HEK293 (cell line): ENCODE results near the gene TMEM256.
A peak's percentile ranks its signal among the peaks of the same experiment; 100 is the strongest.

Experiments
- EGR2 ChIP-seq: fragments of 450-650 bp; formaldehyde crosslinking; IDR thresholded peaks from 2 replicates; pipeline ENCODE4 v1.5.1; 2016; ENCODE audit warnings: low read depth, missing biosample characterization, missing genetic modification characterization
- GLI4 ChIP-seq: fragments of 450-650 bp; formaldehyde crosslinking; IDR thresholded peaks from 2 replicates; pipeline ENCODE4 v1.5.1; 2016; ENCODE audit warnings: missing biosample characterization, missing genetic modification characterization
- KLF16 ChIP-seq: fragments of 450-650 bp; formaldehyde crosslinking; IDR thresholded peaks from 2 replicates; pipeline ENCODE4 v1.5.1; 2017; ENCODE audit warnings: missing biosample characterization, missing genetic modification characterization
- KLF7 ChIP-seq: fragments of 450-650 bp; formaldehyde crosslinking; IDR thresholded peaks from 2 replicates; pipeline ENCODE4 v1.5.1; 2016; ENCODE audit warnings: missing biosample characterization, missing genetic modification characterization, borderline replicate concordance
- MEIS1 ChIP-seq: sonication (generic); formaldehyde crosslinking; IDR thresholded peaks from 2 replicates; pipeline ENCODE4 v1.8.1; 2022; ENCODE audit warnings: missing genetic modification reagents, mild to moderate bottlenecking, borderline replicate concordance
- OSR2 ChIP-seq: fragments of 450-650 bp; formaldehyde crosslinking; IDR thresholded peaks from 2 replicates; pipeline ENCODE4 v1.5.1; 2016; ENCODE audit warnings: missing biosample characterization, missing genetic modification characterization
- OVOL3 ChIP-seq: fragments of 450-650 bp; formaldehyde crosslinking; IDR thresholded peaks from 2 replicates; pipeline ENCODE4 v1.5.1; 2016; ENCODE audit warnings: missing biosample characterization, missing genetic modification characterization
- PRDM1 ChIP-seq: fragments of 450-650 bp; formaldehyde crosslinking; IDR thresholded peaks from 2 replicates; pipeline ENCODE4; 2016; ENCODE audit warnings: missing biosample characterization, missing genetic modification characterization
- REPIN1 ChIP-seq: fragments of 450-650 bp; formaldehyde crosslinking; IDR thresholded peaks from 2 replicates; pipeline ENCODE4 v1.5.1; 2017; ENCODE audit warnings: missing biosample characterization, missing genetic modification characterization, low read depth
- SP2 ChIP-seq: fragments of 450-650 bp; formaldehyde crosslinking; IDR thresholded peaks from 2 replicates; pipeline ENCODE4 v1.5.1; 2016; ENCODE audit warnings: missing biosample characterization, missing genetic modification characterization
- TRIM28 ChIP-seq: IDR thresholded peaks from 2 replicates; pipeline ENCODE4 v1.6.1; 2011; ENCODE audit warnings: low read length, control low read depth, borderline replicate concordance
- WT1 ChIP-seq: fragments of 450-650 bp; formaldehyde crosslinking; IDR thresholded peaks from 2 replicates; pipeline ENCODE4 v1.5.1; 2016; ENCODE audit warnings: missing biosample characterization, missing genetic modification characterization
- ZBTB21 ChIP-seq: fragments of 450-650 bp; formaldehyde crosslinking; IDR thresholded peaks from 2 replicates; pipeline ENCODE4 v1.5.1; 2017; ENCODE audit warnings: missing biosample characterization, missing genetic modification characterization
- ZNF112 ChIP-seq: fragments of 450-650 bp; formaldehyde crosslinking; IDR thresholded peaks from 2 replicates; pipeline ENCODE4 v1.5.0; 2017; ENCODE audit warnings: missing biosample characterization, missing genetic modification characterization
- ZNF175 ChIP-seq: fragments of 450-650 bp; formaldehyde crosslinking; IDR thresholded peaks from 2 replicates; pipeline ENCODE4 v1.5.1; 2016; ENCODE audit warnings: missing biosample characterization, missing genetic modification characterization
- ZNF23 ChIP-seq: fragments of 450-650 bp; formaldehyde crosslinking; IDR thresholded peaks from 2 replicates; pipeline ENCODE4 v1.5.1; 2016; ENCODE audit warnings: missing biosample characterization, missing genetic modification characterization, borderline replicate concordance
- ZNF335 ChIP-seq: fragments of 450-650 bp; formaldehyde crosslinking; conservative IDR thresholded peaks from 2 replicates; pipeline ENCODE4 v1.5.1; 2016; ENCODE audit warnings: missing biosample characterization, missing genetic modification characterization
- ZNF341 ChIP-seq: fragments of 450-650 bp; formaldehyde crosslinking; IDR thresholded peaks from 2 replicates; pipeline ENCODE4; 2016; ENCODE audit warnings: low read depth, missing biosample characterization, missing genetic modification characterization
- ZNF354C ChIP-seq: fragments of 450-650 bp; formaldehyde crosslinking; IDR thresholded peaks from 2 replicates; pipeline ENCODE4 v1.5.1; 2016; ENCODE audit warnings: missing biosample characterization, missing genetic modification characterization, low read depth, borderline replicate concordance
- ZNF426 ChIP-seq: fragments of 450-650 bp; formaldehyde crosslinking; IDR thresholded peaks from 2 replicates; pipeline ENCODE4 v1.5.1; 2017; ENCODE audit warnings: missing biosample characterization, missing genetic modification characterization, mild to moderate bottlenecking, inconsistent platforms, moderate library complexity
- ZNF510 ChIP-seq: fragments of 450-650 bp; formaldehyde crosslinking; IDR thresholded peaks from 2 replicates; pipeline ENCODE4 v1.5.1; 2018; ENCODE audit warnings: mild to moderate bottlenecking, missing genetic modification characterization, missing biosample characterization; ENCODE audit not compliant: insufficient replicate concordance
- ZNF555 ChIP-seq: fragments of 450-650 bp; formaldehyde crosslinking; conservative IDR thresholded peaks from 2 replicates; pipeline ENCODE4 v1.5.1; 2017; ENCODE audit warnings: missing biosample characterization, mild to moderate bottlenecking, missing genetic modification characterization, inconsistent platforms
- ZNF629 ChIP-seq: fragments of 450-650 bp; formaldehyde crosslinking; IDR thresholded peaks from 2 replicates; pipeline ENCODE4 v1.5.1; 2017; ENCODE audit warnings: missing biosample characterization, missing genetic modification characterization
- ZNF747 ChIP-seq: fragments of 450-650 bp; formaldehyde crosslinking; IDR thresholded peaks from 2 replicates; pipeline ENCODE4 v1.5.1; 2016; ENCODE audit warnings: missing biosample characterization, missing genetic modification characterization
- ZNF777 ChIP-seq: fragments of 450-650 bp; formaldehyde crosslinking; IDR thresholded peaks from 2 replicates; pipeline ENCODE4 v1.5.1; 2017; ENCODE audit warnings: missing biosample characterization, missing genetic modification characterization, borderline replicate concordance
- ZNF830 ChIP-seq: fragments of 450-650 bp; IDR thresholded peaks from 2 replicates; pipeline ENCODE4 v1.5.0; 2018; ENCODE audit warnings: missing biosample characterization, missing genetic modification characterization, low read depth, mild to moderate bottlenecking, moderate library complexity
- ZSCAN30 ChIP-seq: fragments of 450-650 bp; IDR thresholded peaks from 2 replicates; pipeline ENCODE4 v1.5.1; 2018; ENCODE audit warnings: missing biosample characterization, mild to moderate bottlenecking, missing genetic modification characterization, moderate library complexity
- TF ChIP-seq, protein P1 (sequence below): fragments of 450-650 bp; formaldehyde crosslinking; IDR thresholded peaks from 2 replicates; pipeline ENCODE4 v1.5.1; 2016; ENCODE audit warnings: missing biosample characterization, missing genetic modification characterization, low read depth
- TF ChIP-seq, protein P2 (sequence below): fragments of 450-650 bp; formaldehyde crosslinking; IDR thresholded peaks from 2 replicates; pipeline ENCODE4 v1.5.1; 2016; ENCODE audit warnings: missing biosample characterization, missing genetic modification characterization
- TF ChIP-seq, protein P3 (sequence below): fragments of 450-650 bp; formaldehyde crosslinking; IDR thresholded peaks from 2 replicates; pipeline ENCODE4 v1.5.1; 2016; ENCODE audit warnings: missing biosample characterization, missing genetic modification characterization
- TF ChIP-seq, protein P4 (sequence below): fragments of 450-650 bp; formaldehyde crosslinking; IDR thresholded peaks from 2 replicates; pipeline ENCODE4 v1.5.1; 2016; ENCODE audit warnings: missing biosample characterization, missing genetic modification characterization, low read depth

Gene TMEM256

DNA sequence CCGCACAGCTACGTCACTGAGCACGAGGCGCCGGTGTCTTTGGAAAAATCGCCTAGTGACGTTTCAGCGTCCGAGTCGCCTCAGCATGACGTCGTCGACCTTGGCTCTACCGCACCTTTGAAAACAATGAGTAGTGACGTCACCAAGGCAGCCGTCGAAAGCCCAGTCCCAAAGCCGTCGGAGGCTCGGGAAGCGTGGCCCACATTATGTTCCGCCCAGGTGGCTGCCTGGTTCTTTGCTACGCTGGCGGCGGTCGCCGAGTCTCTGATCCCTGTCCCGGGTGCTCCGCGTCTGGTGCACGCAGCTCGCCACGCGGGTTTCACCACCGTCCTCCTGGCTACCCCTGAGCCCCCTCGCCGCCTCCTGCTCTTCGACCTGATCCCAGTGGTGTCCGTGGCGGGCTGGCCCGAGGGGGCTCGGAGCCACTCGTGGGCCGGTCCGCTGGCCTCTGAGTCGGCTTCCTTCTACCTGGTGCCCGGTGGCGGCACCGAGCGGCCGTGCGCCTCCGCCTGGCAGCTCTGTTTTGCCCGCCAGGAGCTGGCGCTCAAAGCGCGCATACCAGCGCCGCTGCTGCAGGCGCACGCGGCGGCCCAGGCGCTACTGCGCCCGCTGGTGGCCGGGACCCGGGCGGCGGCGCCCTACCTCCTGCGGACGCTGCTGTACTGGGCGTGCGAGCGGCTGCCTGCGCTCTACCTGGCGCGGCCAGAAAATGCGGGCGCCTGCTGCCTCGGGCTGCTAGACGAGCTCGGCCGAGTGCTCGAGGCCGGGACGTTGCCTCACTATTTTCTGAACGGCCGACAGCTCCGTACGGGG is 32.9 kb upstream of the TMEM256 start (continued):
- TF ChIP-seq, protein P1, sequence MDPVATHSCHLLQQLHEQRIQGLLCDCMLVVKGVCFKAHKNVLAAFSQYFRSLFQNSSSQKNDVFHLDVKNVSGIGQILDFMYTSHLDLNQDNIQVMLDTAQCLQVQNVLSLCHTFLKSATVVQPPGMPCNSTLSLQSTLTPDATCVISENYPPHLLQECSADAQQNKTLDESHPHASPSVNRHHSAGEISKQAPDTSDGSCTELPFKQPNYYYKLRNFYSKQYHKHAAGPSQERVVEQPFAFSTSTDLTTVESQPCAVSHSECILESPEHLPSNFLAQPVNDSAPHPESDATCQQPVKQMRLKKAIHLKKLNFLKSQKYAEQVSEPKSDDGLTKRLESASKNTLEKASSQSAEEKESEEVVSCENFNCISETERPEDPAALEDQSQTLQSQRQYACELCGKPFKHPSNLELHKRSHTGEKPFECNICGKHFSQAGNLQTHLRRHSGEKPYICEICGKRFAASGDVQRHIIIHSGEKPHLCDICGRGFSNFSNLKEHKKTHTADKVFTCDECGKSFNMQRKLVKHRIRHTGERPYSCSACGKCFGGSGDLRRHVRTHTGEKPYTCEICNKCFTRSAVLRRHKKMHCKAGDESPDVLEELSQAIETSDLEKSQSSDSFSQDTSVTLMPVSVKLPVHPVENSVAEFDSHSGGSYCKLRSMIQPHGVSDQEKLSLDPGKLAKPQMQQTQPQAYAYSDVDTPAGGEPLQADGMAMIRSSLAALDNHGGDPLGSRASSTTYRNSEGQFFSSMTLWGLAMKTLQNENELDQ = no peak
- no peak for TF ChIP-seq MEIS1
- TF ChIP-seq KLF7 (tag by site-specific recombination) = no peak
- no peak for TF ChIP-seq TRIM28
- peak; percentile 71 for TF ChIP-seq ZNF335
- TF ChIP-seq, protein P2, sequence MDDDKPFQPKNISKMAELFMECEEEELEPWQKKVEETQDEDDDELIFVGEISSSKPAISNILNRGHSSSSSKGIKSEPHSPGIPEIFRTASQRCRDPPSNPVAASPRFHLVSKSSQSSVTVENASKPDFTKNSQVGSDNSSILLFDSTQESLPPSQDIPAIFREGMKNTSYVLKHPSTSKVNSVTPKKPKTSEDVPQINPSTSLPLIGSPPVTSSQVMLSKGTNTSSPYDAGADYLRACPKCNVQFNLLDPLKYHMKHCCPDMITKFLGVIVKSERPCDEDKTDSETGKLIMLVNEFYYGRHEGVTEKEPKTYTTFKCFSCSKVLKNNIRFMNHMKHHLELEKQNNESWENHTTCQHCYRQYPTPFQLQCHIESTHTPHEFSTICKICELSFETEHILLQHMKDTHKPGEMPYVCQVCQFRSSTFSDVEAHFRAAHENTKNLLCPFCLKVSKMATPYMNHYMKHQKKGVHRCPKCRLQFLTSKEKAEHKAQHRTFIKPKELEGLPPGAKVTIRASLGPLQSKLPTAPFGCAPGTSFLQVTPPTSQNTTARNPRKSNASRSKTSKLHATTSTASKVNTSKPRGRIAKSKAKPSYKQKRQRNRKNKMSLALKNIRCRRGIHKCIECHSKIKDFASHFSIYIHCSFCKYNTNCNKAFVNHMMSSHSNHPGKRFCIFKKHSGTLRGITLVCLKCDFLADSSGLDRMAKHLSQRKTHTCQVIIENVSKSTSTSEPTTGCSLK (tag by site-specific recombination) = no peak
- TF ChIP-seq WT1 (tag by site-specific recombination) = no peak
- TF ChIP-seq ZNF777 (tag by site-specific recombination) = no peak
- TF ChIP-seq EGR2 = no peak
- no peak for TF ChIP-seq ZNF341 (tag by site-specific recombination)
- TF ChIP-seq ZNF23 (tag by site-specific recombination) = no peak
- TF ChIP-seq ZNF354C (tag by site-specific recombination) = no peak
- no peak for TF ChIP-seq ZNF510 (tag by site-specific recombination)
- TF ChIP-seq ZNF747 (tag by site-specific recombination) = no peak
- no peak for TF ChIP-seq REPIN1 (tag by site-specific recombination)
- TF ChIP-seq KLF16 (tag by site-specific recombination) = 0 out of 2 replicates have a peak, but pooled peaks have one; percentile 31
- TF ChIP-seq, protein P3, sequence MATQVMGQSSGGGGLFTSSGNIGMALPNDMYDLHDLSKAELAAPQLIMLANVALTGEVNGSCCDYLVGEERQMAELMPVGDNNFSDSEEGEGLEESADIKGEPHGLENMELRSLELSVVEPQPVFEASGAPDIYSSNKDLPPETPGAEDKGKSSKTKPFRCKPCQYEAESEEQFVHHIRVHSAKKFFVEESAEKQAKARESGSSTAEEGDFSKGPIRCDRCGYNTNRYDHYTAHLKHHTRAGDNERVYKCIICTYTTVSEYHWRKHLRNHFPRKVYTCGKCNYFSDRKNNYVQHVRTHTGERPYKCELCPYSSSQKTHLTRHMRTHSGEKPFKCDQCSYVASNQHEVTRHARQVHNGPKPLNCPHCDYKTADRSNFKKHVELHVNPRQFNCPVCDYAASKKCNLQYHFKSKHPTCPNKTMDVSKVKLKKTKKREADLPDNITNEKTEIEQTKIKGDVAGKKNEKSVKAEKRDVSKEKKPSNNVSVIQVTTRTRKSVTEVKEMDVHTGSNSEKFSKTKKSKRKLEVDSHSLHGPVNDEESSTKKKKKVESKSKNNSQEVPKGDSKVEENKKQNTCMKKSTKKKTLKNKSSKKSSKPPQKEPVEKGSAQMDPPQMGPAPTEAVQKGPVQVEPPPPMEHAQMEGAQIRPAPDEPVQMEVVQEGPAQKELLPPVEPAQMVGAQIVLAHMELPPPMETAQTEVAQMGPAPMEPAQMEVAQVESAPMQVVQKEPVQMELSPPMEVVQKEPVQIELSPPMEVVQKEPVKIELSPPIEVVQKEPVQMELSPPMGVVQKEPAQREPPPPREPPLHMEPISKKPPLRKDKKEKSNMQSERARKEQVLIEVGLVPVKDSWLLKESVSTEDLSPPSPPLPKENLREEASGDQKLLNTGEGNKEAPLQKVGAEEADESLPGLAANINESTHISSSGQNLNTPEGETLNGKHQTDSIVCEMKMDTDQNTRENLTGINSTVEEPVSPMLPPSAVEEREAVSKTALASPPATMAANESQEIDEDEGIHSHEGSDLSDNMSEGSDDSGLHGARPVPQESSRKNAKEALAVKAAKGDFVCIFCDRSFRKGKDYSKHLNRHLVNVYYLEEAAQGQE = no peak
- no peak for TF ChIP-seq ZNF112 (tag by site-specific recombination)
- TF ChIP-seq OVOL3 = no peak
- TF ChIP-seq OSR2 (tag by site-specific recombination) = peak; percentile 55; the same call in 1 of the 2 replicates
- no peak for TF ChIP-seq ZNF830 (tag by site-specific recombination)
- TF ChIP-seq ZSCAN30 = peak; percentile 83; the same call in 1 of the 2 replicates
- TF ChIP-seq ZNF629 (tag by site-specific recombination) = no peak; the same call in 1 of the 2 replicates
- no peak for TF ChIP-seq PRDM1 (tag by site-specific recombination)
- TF ChIP-seq GLI4 (tag by site-specific recombination) = no peak
- TF ChIP-seq ZNF175 (tag by site-specific recombination) = no peak
- TF ChIP-seq SP2 (tag by site-specific recombination) = no peak
- TF ChIP-seq ZNF426 = no peak
- TF ChIP-seq ZNF555 (tag by site-specific recombination) = no peak
- TF ChIP-seq, protein P4, sequence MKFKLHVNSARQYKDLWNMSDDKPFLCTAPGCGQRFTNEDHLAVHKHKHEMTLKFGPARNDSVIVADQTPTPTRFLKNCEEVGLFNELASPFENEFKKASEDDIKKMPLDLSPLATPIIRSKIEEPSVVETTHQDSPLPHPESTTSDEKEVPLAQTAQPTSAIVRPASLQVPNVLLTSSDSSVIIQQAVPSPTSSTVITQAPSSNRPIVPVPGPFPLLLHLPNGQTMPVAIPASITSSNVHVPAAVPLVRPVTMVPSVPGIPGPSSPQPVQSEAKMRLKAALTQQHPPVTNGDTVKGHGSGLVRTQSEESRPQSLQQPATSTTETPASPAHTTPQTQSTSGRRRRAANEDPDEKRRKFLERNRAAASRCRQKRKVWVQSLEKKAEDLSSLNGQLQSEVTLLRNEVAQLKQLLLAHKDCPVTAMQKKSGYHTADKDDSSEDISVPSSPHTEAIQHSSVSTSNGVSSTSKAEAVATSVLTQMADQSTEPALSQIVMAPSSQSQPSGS (tag by site-specific recombination) = peak; percentile 89
- TF ChIP-seq ZBTB21 = no peak
